Measurements from ENCODE around the gene PCDHA12. TPM values are rescaled to one million over a fixed set of nuclear protein-coding genes. Genes with fewer than 3 reads are reported as not detected.
"Not testable (repeated sequence)": the region's sequence is repeated elsewhere in the genome, so short reads cannot be mapped to it uniquely, and the experiment has no call there.

Gene PCDHA12
- total RNA-seq, 1 donor from 2014 or later: under 0.01 TPM

DNA sequence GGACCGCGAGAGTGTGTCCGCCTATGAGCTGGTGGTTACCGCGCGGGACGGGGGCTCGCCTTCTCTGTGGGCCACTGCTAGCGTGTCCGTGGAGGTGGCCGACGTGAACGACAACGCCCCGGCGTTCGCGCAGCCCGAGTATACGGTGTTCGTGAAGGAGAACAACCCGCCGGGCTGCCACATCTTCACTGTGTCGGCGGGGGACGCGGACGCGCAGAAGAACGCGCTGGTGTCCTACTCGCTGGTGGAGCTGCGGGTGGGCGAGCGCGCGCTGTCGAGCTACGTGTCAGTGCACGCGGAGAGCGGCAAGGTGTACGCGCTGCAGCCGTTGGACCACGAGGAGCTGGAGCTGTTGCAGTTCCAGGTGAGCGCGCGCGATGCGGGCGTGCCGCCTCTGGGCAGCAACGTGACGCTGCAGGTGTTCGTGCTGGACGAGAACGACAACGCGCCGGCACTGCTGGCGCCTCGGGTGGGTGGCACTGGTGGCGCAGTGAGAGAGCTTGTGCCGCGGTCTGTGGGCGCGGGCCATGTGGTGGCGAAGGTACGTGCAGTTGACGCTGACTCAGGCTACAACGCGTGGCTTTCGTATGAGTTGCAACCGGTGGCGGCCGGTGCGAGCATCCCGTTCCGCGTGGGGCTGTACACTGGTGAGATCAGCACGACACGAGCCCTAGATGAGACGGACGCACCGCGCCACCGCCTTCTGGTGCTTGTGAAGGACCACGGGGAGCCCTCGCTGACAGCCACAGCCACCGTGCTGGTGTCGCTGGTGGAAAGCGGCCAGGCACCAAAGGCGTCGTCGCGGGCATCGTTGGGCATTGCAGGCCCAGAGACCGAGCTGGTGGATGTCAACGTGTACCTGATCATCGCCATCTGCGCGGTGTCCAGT lies 39.2 kb upstream of the PCDHA12 start:
- no peaks in the 10 kb centered on the region for H3K36me3 ChIP-seq (ENCODE audit: control insufficient read depth, insufficient read depth, low read length)
- no peaks in the 10 kb centered on the region for H3K27me3 ChIP-seq (ENCODE audit: control insufficient read depth, insufficient read depth, low read length)
- TF ChIP-seq, protein P1, sequence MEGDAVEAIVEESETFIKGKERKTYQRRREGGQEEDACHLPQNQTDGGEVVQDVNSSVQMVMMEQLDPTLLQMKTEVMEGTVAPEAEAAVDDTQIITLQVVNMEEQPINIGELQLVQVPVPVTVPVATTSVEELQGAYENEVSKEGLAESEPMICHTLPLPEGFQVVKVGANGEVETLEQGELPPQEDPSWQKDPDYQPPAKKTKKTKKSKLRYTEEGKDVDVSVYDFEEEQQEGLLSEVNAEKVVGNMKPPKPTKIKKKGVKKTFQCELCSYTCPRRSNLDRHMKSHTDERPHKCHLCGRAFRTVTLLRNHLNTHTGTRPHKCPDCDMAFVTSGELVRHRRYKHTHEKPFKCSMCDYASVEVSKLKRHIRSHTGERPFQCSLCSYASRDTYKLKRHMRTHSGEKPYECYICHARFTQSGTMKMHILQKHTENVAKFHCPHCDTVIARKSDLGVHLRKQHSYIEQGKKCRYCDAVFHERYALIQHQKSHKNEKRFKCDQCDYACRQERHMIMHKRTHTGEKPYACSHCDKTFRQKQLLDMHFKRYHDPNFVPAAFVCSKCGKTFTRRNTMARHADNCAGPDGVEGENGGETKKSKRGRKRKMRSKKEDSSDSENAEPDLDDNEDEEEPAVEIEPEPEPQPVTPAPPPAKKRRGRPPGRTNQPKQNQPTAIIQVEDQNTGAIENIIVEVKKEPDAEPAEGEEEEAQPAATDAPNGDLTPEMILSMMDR (IDR thresholded peaks at IDR 0.05; ENCODE audit: insufficient read depth, low read length, severe bottlenecking): no peak
- no peak overlapping the region for H3K4me3 ChIP-seq (ENCODE audit: low read depth, low read length)
- no peak for DNase-seq (ENCODE audit: low read depth)
- no peak for FAIRE-seq

DNA sequence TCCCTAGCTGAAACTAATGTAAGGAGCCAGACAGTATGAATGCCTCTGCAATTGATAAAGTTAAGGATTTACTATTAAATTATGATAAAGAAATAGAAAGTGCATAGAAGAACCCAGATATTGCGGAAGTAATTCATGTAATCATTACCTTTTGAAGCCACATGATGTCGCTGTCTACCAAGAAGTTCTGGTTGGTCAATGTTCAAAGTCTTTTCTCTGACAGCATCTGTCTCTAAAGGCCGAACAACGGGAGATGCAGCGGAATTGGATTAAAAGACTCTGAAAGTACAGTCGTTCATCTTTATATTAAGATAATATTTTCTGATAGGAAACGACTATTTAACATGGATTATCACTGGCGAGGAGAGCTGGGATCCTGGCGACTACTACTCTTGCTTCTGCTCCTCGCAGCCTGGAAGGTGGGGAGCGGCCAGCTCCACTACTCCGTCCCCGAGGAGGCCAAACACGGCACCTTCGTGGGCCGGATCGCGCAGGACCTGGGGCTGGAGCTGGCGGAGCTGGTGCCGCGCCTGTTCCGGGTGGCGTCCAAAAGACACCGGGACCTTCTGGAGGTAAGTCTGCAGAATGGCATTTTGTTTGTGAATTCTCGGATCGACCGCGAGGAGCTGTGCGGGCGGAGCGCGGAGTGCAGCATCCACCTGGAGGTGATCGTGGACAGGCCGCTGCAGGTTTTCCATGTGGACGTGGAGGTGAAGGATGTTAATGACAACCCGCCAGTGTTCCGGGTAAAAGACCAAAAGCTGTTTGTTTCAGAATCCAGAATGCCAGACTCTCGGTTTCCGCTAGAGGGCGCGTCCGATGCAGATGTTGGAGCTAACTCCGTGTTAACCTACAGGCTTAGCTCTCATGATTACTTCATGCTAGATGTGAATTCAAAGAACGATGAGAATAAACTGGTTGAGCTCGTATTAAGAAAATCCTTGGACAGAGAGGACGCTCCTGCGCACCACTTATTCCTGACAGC lies 33.8 kb upstream of the PCDHA12 start, which contains the start of gene PCDHA8:
Gene PCDHA8, plus strand, starts transcription at position 210 of the 985 bp plus-strand sequence. Its CDS starts 135 bp downstream, at position 345.
- DNase-seq (ENCODE audit: low read depth) (no peak), FAIRE-seq (no peak)
- Histone ChIP-seq H3K36me3 (ENCODE audit: control insufficient read depth, insufficient read depth, low read length) (no peaks in the 10 kb centered on the region), H3K4me3 (ENCODE audit: low read depth, low read length) (no peak within 1 kb of the TSS), H3K27me3 (ENCODE audit: control insufficient read depth, insufficient read depth, low read length) (no peaks in the 10 kb centered on the region)
- TF ChIP-seq, protein P1 (IDR thresholded peaks at IDR 0.05; ENCODE audit: insufficient read depth, low read length, severe bottlenecking): no peak

DNA sequence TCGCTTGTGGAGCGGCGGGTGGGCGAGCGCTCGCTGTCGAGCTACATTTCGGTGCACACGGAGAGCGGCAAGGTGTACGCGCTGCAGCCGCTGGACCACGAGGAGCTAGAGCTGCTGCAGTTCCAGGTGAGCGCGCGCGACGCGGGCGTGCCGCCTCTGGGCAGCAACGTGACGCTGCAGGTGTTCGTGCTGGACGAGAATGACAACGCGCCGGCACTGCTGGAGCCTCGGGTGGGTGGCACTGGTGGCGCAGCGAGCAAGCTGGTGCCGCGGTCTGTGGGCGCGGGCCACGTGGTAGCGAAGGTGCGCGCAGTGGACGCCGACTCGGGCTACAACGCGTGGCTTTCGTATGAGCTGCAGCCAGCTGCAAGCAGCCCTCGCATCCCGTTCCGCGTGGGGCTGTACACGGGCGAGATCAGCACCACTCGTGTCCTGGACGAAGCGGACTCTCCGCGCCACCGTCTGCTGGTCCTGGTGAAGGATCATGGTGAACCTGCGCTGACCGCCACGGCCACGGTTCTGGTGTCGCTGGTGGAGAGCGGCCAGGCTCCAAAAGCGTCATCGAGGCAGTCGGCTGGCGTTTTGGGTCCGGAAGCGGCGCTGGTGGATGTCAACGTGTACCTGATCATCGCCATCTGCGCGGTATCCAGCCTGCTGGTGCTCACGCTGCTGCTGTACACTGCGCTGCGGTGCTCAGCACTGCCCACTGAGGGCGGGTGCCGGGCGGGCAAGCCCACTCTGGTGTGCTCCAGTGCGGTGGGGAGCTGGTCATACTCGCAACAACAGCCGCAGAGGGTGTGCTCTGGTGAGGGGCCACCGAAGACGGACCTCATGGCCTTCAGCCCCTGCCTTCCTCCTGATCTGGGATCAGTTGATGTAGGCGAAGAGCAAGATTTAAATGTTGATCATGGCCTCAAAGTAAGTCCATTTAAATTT lies 32.0 kb upstream of the PCDHA12 start:
- no peak for FAIRE-seq
- H3K27me3 ChIP-seq (ENCODE audit: control insufficient read depth, insufficient read depth, low read length): no peaks in the 10 kb centered on the region
- DNase-seq (ENCODE audit: low read depth): no peak
- TF ChIP-seq, protein P1 (IDR thresholded peaks at IDR 0.05; ENCODE audit: insufficient read depth, low read length, severe bottlenecking): no peak
- no peak overlapping the region for H3K4me3 ChIP-seq (ENCODE audit: low read depth, low read length)
- no peaks in the 10 kb centered on the region for H3K36me3 ChIP-seq (ENCODE audit: control insufficient read depth, insufficient read depth, low read length)

DNA sequence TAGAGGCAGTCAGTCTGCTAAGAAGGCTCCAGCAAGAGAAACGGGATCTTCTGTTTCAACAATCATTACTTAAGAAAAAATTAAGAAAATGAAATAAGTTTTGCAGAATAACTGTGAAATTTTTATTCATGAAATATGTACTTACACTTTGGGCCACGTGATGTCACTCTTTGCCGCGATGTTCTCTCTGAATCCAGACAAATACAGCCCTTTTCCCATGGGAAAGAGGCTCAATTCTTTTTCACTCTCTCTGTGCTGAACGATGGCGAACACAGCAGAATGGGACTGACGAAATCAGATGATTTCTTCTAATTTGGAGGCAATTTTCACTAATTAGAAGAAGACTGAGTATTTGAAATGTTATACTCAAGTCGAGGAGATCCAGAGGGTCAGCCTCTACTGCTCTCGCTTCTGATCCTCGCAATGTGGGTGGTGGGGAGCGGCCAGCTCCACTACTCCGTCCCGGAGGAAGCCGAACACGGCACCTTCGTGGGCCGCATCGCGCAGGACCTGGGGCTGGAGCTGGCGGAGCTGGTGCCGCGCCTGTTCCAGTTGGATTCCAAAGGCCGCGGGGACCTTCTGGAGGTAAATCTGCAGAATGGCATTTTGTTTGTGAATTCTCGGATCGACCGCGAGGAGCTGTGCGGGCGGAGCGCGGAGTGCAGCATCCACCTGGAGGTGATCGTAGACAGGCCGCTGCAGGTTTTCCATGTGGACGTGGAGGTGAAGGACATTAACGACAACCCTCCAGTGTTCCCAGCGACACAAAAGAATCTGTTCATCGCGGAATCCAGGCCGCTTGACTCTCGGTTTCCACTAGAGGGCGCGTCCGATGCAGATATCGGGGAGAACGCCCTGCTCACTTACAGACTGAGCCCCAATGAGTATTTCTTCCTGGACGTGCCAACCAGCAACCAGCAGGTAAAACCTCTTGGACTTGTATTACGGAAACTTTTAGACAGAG lies 26.7 kb upstream of the PCDHA12 start, which contains the start of gene PCDHA9:
Gene PCDHA9, plus strand, starts transcription at position 244 of the 964 bp plus-strand sequence. Its CDS starts 114 bp downstream, at position 358.
- H3K36me3 ChIP-seq (ENCODE audit: control insufficient read depth, insufficient read depth, low read length); FAIRE-seq; H3K27me3 ChIP-seq (ENCODE audit: control insufficient read depth, insufficient read depth, low read length); DNase-seq (ENCODE audit: low read depth); H3K4me3 ChIP-seq (ENCODE audit: low read depth, low read length): not testable (repeated sequence)

DNA sequence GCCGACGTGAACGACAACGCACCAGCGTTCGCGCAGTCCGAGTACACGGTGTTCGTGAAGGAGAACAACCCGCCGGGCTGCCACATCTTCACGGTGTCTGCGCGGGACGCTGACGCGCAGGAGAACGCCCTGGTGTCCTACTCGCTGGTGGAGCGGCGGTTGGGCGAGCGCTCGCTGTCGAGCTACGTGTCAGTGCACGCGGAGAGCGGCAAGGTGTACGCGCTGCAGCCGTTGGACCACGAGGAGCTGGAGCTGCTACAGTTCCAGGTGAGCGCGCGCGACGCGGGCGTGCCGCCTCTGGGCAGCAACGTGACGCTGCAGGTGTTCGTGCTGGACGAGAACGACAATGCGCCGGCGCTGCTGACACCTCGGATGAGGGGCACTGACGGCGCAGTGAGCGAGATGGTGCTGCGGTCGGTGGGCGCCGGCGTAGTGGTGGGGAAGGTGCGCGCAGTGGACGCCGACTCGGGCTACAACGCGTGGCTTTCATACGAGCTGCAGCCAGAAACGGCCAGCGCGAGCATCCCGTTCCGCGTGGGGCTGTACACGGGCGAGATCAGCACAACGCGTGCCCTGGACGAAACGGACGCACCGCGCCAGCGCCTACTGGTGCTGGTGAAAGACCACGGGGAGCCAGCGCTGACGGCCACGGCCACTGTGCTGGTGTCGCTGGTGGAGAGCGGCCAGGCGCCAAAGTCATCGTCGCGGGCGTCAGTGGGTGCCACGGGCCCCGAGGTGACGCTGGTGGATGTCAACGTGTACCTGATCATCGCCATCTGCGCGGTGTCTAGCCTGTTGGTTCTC lies 25.1 kb upstream of the PCDHA12 start:
- not testable (repeated sequence) for H3K36me3 ChIP-seq (ENCODE audit: control insufficient read depth, insufficient read depth, low read length); H3K4me3 ChIP-seq (ENCODE audit: low read depth, low read length); FAIRE-seq; H3K27me3 ChIP-seq (ENCODE audit: control insufficient read depth, insufficient read depth, low read length); DNase-seq (ENCODE audit: low read depth)
